SW 1271 (cell line): ENCODE measurements around the gene PNLIP.

Source experiments
- DNase-seq, 2 experiments: peaks; one replicate each; lab custom pipeline; 2025; lab: John Stamatoyannopoulos, UW

The PNLIP gene

GRCh38 chr10:116615199-116615776 lies 69.6 kb downstream of the PNLIP start:
- no peak for DNase-seq
